ENCODE data around the gene OR2V1.

- TF ChIP-seq GATA2 (IDR thresholded peaks at IDR 0.05; ENCODE audit: low read depth, low read length) (no peak), GATA3 (IDR thresholded peaks at IDR 0.05; ENCODE audit: low read depth, low read length) (no peak)
These were observed 25.8 kb upstream of the OR2V1 start for GRCh38 chr5:181156758-181157157.
